GM10847 (cell line): ENCODE results near the gene NARS2.

Source experiments
- POLR2A ChIP-seq: IDR thresholded peaks from 2 replicates; pipeline ENCODE4 v1.6.1; 2011; ENCODE audit not compliant: insufficient read length; ENCODE audit errors: extremely low read depth

The NARS2 gene

DNA sequence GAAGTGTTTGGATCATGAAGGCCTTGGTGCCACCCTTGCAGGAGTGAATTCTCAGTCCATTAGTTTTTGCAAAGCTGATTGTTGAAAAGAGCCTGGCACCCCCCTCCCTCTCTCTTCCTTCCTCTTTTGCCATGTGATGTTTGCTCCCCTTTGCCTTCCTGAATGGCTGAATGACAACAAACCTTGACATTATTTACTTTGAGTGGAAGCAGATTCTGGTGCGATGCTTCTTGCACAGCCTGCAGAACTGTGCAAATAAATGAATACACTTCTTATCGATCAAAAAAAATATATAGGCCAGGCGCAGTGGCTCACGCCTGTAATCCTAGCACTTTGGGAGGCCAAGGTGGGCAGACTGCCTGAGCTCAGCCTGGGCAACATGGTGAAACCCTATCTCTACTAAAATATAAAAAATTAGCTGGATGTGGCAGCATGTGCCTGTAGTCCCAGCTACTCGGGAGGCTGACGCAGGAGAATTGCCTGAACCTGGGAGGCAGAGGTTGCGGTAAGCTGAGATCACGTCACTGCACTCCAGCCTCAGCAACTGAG is 2.0 kb upstream of the NARS2 start:
- TF ChIP-seq POLR2A: no peak

- no peak for TF ChIP-seq POLR2A
Observed at GRCh38 chr11:78575478-78575877, 814 bp upstream of the NARS2 start.

GRCh38 chr11:78573681-78574080 is 983 bp downstream of the NARS2 start:
- TF ChIP-seq POLR2A: no peak

- no peak for TF ChIP-seq POLR2A
Observed at GRCh38 chr11:78573271-78573670, 1.4 kb downstream of the NARS2 start.

- TF ChIP-seq POLR2A: no peak
Observed at GRCh38 chr11:78572394-78572793, 2.3 kb downstream of the NARS2 start.

GRCh38 chr11:78570031-78570430 is 4.6 kb downstream of the NARS2 start:
- no peak for TF ChIP-seq POLR2A

DNA sequence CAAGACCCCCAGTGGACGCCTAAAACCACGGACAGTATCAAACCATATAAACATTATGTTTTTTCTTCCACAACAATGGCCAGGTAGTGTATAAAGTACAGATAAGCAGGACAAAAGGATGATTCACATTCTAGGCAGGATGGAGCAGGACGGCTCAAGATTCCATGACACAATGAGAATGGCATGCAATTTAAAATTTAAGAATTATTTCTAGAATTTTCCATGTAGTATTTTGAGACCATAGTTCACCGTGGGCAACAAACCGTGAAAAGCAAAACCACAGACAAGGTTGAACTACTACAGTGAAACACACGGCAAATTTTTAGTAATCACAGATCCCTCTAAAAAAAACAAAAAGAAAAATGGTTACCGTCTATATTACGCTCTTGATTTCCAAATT is 7.5 kb downstream of the NARS2 start:
- no peak for TF ChIP-seq POLR2A

DNA sequence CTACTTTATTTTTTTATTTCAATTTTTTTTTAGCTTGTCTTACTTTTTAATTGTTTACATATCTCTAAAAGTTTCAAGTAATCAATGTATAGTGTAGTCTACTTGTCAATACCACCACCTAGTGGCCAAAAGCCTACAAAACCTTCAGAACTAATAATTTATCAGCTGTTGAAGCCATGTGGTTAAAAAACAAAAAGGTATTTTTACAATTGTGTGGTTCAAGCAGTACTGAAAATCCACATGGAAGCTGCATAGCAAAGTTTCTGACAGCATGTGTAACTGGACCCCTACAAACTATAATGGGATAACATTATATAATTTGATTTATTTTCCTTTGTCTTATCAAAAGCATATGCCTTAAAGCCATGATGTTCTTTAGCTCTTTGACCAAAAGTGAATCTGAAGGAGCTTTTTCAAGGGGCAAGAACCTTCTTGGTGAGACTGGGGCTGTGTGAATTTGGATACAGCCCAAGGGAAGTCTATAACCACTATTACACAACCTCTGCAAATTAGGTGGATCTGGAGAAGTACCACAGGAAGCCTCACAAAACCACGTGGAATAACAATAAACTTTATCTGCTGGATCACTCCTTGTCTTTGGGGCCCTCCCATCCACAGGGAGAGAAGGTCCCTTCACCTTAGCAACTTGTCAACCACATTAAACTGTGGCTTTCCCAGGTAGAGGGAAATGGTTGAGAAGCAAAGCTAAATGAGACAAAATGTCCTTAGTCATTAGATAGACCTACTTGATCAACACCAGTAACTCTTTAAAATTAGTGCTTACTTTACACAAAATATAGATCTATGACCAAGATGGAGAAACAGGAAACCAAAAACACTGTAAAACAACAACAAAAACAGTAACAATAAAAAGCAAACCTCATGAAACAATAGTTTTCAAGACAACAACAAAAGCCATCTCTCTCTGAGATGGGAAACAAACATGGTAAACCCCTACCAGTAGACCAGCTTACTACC is 9.9 kb downstream of the NARS2 start:
- no peak for TF ChIP-seq POLR2A

GRCh38 chr11:78562398-78562797 is 12.3 kb downstream of the NARS2 start:
- no peak for TF ChIP-seq POLR2A

DNA sequence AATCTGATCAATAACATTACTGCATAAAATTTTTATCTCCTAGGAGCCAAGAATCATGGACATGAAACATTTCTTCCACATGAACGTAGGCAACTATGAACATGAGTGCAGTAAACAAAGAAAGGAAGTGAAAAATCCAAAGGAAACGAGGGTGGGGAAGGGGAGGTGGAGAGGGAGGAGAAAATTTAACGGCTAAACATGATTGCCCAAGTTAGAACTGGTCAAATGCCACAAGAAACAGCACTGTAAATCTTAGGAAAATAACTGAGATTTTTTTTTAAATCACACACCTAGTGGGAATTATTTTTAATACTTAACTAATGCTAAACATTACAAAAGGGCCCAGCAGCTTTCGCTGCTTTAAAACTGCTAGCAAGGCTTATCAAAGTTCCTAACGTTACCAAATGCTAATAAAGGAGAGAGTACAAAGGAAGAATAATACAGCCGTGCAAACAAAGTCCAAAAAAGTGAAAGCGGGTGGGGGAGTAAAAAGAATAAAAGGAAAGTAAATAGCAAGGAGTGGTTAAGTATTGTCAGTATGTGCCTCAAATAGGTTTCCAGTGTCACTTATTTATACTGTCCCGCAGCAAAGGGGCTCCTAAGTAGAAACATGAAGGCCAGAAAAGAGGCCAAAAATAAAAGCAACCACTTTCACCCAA is 13.7 kb downstream of the NARS2 start:
- no peak for TF ChIP-seq POLR2A

DNA sequence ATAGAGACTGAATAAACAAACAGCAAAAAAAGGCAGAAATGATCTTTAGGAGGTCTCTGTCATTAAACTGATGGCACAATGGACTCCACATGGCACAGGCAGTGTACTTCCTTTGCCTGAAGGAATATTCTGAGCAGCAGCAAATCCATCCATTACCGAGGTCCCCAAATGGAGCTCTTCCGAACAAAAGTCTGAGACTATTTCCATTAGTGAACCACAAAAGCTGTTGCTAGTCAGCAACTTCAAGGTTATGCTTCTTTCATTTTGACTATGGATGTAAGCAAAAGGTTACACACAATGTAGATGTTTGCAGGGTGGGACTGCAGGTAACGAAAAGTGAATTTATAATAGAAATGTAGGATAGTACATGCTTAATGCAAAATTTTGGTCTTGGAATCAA is 14.5 kb downstream of the NARS2 start:
- no peak for TF ChIP-seq POLR2A

DNA sequence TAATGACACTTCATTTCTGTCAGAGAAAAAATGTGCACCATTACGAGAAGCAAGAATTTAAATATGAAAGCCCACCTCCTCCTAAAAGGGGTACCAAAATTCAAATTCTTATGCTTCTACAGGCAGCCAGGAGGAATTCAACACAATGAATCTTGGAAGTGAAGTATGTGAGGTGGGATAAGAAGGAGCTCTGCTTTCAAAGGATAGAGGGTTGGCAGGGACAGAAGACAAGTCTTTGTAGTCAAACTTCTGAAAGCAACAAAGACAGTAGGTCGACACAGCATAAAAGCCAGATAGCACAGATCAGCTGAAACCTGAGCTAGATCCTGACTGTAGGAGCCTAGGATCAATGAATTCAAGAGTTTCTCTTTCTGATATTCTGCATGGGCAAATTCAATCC is 17.4 kb downstream of the NARS2 start:
- TF ChIP-seq POLR2A: no peak

DNA sequence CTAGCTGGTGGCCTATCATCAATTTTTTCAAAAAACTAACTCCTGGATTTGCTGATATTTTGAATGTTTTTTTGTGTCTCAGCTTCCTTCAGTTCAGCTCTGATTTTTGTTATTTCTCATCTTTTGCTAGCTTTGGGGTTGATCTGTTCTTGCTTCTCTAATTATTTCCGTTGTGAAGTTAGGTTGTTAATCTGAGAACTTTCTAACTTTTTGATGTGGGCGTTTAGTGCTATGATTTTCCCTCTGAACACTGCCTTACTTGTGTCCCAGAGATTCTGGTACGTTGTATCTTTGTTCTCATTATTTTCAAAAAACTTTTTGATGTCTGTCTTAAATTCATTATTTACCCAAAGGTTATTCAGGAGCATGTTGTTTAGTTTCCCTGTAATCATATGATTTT is 19.1 kb downstream of the NARS2 start:
- no peak for TF ChIP-seq POLR2A

- TF ChIP-seq POLR2A: no peak
Observed at GRCh38 chr11:78552881-78553280, 21.8 kb downstream of the NARS2 start.

DNA sequence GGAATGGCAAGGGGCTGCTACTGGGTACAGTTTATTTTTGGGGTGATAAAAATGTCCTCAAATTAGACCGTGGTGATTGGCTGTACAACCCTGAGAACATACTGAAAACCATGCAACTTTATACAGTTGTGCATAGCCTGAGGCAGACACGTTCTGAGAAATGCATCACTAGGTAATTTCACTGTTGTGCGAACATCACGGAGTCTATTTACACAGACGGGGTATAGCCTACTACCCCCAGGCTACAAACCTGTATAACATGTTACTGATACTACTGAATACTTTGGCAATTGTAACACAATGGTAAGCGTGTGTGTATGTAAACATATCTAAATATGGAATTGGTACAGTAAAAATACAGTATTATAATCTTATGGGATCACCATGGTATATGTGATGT is 23.6 kb downstream of the NARS2 start:
- TF ChIP-seq POLR2A: no peak
